ENCODE data around the gene MAP2K2.
"Not testable (repeated sequence)": the region's sequence is repeated elsewhere in the genome, so short reads cannot be mapped to it uniquely, and the experiment has no call there.

Gene MAP2K2

DNA sequence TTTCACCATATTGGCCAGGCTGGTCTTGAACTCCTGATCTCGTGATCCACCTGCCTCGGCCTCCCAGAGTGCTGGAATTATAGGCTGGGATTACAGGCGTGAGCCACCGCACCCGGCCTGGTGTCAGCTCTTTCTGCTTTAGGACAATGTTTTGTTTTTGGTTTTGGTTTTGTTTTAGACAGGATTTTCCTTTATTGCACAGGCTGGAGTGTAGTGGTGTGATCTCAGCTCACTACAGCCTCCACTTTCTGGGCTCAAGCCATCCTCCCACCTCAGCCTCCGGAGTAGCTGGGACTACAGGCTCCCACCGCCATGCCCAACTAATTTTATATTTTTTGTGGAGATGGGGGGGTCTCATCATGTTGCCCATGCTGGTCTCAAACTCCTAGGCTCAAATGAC is 5.1 kb upstream of the MAP2K2 start:
- DNase-seq: not testable (repeated sequence)

DNA sequence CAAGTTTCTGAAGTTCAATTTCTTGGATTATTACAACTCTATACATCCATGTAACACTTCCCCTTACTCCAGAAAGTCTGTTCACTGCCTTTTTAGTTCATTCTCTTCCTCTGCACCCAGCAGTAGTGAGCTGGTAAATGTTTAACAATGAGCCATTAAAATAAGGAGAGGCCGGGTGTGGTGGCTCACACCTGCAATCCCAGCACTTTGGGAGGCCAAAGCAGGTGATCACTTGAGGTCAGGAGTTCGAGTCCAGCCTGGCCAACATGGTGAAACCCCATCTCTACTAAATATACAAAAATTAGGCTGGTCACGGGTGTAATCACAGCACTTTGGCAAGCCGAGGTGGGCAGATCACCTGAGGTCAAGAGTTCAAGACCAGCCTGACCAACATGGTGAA is 3.4 kb upstream of the MAP2K2 start:
- DNase-seq: not testable (repeated sequence)

GRCh38 chr19:4124638-4125037 is 716 bp upstream of the MAP2K2 start:
- DNase-seq: no peak

- DNase-seq: no peak
Observed at GRCh38 chr19:4122480-4122879, 1.4 kb downstream of the MAP2K2 start.

DNA sequence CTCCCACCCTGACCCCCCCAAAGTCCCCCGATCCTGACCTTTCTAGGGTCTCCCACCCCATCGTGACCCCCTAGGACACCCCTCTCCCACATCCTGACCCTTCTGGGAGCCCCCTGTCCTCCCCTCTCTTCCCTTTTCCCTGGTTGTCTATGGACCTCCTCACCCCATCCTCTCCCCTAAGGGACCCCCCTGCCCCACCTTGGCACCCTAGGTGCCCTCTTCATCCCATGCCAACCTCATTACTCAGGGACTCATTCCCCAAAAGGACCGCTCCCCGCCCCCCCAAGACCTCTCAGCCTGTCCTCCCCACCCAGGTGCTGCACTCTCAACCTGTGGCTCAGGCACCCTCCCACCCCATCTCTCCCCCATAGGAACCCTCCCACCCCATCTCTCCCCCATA is 2.1 kb downstream of the MAP2K2 start:
- DNase-seq: no peak

- DNase-seq: no peak
Observed at GRCh38 chr19:4121273-4121612, 2.7 kb downstream of the MAP2K2 start.

DNA sequence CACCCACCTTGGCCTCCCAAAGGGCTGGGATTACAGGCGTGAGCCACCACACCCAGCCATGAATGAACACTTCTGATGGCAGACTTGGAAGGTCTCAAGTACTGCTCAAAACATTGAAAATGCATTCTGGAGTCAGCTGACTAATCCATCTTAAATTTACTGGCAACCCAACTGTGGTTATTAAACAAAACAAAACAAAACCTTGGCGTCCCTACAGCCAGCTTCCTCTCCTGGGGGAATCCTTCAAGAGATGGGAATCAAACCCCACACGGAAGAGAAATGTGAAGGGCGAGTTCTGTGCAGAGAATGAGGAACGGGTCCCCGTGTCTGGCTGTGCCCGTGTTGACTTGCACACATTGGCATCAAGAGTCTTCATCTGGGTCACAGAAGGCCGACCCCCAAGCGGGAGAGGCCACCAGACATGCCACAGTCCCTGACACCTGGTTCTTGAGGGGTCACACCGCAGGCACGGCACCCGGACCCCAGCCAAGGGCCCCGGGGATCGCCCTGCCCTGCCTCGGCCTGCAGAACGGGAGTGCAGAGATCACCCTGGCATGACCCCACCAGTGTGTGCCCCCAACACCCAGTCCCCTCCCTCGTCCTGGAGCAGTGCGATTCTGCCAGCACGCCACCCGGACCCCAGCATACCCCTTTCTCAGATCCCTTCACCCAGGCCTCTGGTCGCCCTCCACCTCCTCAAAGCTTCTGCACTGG is 3.2 kb downstream of the MAP2K2 start:
- no peak for DNase-seq

DNA sequence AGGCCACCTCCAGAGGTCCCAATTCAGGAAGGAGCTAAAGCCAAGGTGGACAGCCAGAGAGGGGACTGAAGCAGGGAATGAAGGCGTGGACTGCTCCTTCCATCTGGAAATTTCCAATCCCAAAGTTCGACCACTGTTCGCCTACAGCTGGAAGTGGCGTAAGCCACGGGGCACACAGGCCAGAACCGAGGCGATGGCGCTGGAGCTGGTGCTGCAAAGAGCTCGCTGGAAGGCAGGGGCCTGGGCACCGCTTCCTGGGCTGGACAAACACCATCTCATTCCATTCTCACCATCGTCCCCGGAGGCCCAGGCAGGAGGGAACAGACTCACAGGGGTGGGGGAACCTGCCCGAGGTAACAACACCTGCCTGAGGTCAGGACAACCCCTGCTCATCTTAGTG is 4.2 kb downstream of the MAP2K2 start:
- DNase-seq: no peak

DNA sequence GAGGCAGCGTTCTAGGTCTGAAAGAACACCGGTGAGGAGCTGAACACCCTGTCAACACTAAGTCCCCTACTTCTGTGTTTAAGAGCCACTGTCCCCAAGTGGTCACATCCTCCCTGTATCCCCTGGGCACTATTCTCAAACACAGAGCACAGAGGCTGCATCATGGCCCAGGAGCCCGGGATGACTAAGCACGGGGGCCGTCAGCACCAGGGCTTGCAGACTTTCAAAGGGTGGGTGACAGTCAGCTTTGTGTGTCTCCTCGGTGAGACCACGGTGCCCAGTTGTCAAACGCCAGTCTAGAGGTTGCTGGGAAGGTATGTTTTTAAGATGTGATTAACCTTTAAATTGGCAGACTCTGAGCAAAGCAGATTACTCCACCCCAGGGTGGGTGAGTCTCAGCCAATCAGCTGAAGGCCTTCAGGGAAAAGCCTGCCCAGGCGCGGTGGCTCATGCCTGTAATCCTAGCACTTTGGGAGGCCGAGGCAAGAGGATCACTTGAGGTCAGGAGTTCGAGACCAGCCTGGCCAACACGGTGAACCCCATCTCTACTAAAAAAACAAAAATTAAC is 8.0 kb downstream of the MAP2K2 start:
- no peak for DNase-seq

GRCh38 chr19:4115050-4115817 is 8.7 kb downstream of the MAP2K2 start:
- DNase-seq: no peak

DNA sequence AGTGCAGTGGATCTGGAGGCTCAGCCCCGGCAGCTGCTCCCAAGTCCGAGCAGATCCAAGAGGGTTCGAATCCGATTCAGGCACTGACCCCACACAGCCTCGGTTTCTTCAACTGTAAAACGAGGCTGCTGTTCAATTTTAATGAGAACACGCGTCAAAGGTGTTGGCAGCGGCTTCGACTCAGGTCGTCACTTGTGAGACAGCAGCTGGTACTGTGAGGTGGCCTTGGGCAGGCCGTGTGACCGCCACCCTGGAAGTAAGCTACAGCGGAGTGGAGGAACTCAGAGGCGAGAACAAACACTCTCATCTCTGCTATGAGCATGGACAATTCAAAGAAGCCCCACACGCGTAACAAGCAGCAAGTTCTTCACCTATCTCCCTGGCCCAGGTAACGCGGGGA is 9.7 kb downstream of the MAP2K2 start:
- no peak for DNase-seq

DNA sequence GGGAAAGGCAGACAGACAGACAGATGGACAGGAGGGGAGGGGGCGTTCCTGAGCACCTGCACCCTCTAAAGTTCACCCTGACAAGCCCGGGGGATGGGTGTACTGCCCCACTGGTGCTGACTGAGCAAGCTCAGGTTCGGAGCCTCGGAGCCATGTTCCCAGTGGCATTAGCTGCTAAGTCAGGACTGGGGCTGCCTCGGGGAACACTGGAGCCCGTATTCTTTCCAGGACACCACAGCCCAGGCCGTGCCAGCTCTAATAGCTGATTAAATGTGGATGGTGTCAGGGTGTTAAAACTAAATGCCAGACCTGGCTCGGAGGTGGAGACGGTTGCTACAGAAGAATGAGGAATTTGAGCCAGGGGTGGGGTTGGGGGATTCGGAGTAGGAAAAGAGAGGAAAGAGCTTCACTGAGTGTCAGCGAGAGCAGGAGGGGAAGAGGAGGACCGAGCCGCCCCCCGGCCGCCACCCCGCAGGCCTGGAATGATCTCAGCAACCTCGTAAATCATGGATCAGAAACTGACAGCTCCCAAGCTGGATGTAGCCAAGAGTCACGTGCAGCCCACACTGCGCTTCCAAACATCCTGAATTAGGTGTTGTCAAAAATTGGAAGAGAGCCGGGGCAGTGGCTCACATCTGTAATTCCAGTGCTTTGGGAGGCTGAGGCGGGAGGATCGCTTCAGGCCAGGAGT is 10.4 kb downstream of the MAP2K2 start:
- no peak for DNase-seq

DNA sequence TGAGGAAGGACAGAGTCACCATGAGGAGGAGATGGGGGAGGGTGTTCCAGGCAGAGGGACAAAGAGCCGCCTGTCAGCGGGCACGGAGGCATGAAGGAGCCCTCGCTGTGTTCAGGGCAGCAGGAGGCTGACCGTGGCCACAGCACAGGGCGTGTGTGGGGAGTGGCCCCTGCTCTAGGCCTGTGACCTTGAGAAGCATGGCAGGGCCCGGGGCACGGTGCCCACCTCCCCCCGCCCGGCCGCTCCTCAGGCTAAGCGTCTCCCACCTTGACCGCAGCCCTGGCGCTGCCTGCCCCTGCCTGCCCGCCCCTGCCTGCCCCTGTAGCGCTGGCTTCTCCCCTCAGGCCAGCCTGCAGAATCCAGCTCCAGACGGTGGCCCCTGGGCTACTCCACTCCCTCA is 11.6 kb downstream of the MAP2K2 start:
- no peak for DNase-seq

DNA sequence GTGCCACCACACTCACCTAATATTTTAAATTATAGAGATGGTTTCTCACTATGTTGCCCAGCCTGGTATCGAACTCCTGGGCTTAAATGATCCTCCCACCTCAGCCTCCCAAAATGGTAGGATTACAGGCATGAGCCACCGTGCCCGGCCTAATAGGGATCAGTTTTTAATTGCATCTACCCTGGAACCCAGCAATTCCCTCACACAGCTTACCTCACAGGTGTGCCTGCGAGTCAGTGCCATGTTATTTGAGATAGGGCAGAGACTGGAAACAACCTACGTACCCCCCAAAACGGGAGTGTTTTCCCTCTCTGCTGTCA is 14.3 kb downstream of the MAP2K2 start:
- no peak for DNase-seq

DNA sequence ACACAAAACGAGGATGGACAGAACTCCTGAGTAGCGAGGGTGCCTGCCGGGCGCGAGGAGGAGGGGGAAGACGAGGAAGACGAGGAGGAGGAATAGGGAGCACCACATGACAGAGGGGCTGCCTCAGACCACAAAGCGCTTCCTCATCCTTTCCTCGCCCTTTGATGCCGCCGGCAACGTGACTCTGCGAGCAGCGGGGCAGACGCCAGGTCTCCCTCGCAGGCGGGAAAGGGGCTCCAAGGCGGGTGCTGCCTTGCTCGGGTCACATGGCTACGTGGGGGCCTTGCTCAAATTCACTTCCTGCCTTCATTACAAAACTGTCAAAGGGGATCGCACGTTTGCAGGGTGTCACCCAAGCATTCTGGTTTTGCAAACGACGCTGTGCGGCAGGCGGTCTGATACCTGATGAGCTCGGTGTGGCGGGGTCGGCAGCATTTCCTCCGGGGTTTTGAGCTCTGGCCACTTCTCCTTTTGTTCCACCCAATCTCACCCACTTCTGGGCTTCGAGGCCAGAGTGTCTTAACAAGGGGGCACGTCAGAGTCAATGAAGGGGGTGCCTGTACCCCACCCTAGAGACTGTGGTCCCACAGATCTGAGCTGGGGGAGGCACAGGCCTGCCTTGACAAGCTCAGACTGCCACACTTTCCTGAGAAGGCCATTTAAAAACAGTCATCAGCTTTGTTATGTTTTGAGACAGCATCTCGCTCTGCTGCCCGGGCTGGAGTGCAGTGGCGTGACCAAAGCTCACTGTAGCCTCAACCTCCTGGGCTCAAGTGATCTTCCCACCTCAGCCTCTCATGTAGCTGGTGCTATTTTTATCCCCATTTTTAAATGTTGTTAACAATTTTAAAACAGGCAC is 14.9 kb downstream of the MAP2K2 start:
- DNase-seq: no peak

GRCh38 chr19:4103080-4103433 is 20.9 kb downstream of the MAP2K2 start:
- DNase-seq: no peak

DNA sequence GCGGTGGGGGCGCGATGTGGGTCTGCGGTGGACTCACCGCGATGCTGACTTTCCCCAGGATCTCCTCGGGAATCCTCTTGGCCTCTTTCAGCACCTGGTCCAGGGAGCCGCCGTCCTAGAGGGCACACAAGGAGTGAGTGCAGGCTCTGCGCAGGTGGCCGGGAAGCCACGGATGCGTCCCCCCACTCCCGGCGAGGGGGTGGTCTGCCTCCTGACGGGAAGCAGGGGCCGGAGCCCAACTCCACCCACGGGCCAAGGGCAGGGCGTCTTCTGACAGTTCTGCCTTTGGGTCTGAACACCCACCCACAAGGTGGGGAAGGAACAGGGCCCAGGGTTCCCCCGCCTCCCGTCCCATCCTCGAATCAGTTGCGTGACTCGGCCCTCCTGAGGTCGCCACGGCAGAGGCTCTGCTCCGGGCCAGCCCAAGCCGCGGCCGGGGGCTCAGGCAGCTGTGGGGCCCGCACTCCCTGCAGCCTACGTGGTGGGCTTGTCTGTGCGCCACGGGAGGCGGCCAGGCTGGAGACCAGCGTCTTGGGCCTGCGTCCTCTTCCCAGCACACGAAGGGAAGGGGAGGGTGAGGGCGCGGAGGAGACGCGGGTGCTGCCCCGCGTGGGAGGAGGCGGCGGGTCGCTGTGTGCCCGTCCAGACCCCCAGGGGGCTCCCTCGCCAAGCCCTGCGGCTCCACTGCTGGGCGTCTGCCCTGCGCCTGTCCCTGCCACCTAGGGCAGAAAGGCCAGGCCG is 21.4 kb downstream of the MAP2K2 start:
- no peak for DNase-seq

GRCh38 chr19:4101496-4101770 is 22.5 kb downstream of the MAP2K2 start:
- no peak for DNase-seq

DNA sequence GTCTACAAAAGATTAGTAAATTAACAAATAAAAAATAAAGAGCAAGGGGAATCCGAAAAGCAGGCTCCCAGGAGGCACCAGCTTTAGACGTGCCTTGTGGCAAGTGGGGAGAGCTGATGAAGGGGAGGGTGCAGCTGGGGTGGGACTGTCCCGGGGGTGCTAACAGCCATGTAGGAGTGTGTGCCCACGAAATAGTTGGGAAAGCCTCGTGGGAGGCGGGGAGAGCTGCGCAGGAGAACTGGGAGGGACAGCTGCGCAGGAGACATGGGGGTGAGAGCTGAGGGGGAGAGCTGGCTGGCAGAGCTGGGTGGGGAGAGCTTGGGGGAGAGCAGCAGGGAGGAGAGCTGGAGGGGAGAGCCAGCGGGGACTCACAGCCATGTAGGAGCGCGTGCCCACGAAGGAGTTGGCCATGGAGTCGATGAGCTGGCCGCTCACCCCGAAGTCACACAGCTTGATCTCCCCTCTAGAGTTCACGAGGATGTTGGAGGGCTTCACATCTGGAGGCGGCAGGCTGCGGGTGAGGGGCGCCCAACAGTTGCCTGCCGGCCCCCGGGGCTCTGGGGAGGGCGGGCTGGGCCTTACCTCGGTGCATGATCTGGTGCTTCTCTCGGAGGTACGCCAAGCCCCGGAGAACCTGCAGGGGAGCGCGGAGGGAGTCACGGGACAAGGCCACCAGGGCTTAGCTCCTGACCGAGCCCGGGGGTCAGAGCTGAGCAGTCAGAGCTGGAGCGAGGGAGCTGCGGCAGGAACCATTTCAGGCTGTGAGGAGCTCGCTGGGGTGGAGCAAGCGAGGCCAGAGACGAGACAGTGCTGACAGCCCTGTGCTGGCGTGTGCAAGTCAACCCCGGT is 23.1 kb downstream of the MAP2K2 start:
- no peak for DNase-seq

- no peak for DNase-seq
Observed at GRCh38 chr19:4099041-4099764, 24.7 kb downstream of the MAP2K2 start.

GRCh38 chr19:4098493-4098892 is 25.4 kb downstream of the MAP2K2 start:
- no peak for DNase-seq

Data from NCI-H524 (cell line).